CD14-positive monocyte (primary cell): ENCODE data around the gene SMIM33. TPM values are rescaled to one million over a fixed set of nuclear protein-coding genes. Genes with fewer than 3 reads are reported as not detected.

ENCODE experiments used
- DNase-seq, 3 donors: peaks; one replicate each; pipeline ENCODE4 v3.0.0-alpha.2; 2011 to 2022
- H2AFZ ChIP-seq: 2 replicates; pipeline ENCODE4 v1.6.0; 2012; ENCODE audit warnings: mild to moderate bottlenecking, low read depth, low read length, inconsistent platforms; ENCODE audit not compliant: insufficient read depth, poor library complexity, severe bottlenecking
- H3K27ac ChIP-seq, 2 donors: 1 replicate in 1 of 2; 2 replicates in 1 of 2; pipeline ENCODE4 v1.5.1; 2012 to 2013; ENCODE audit warnings: low read length in 2 of 2, control low read depth in 1 of 2, inconsistent platforms in 1 of 2, low read depth in 1 of 2, mild to moderate bottlenecking in 1 of 2
- H3K27me3 ChIP-seq, 2 donors: one replicate each; pipeline versions ENCODE4 v1.6.0 to v1.6.1; 2011 to 2013; ENCODE audit warnings: low read length in 2 of 2; ENCODE audit not compliant: control insufficient read depth in 2 of 2, insufficient read depth in 2 of 2
- H3K36me3 ChIP-seq, 2 donors: replicated peaks in 1 of 2; 1 replicate in 1 of 2; 2 replicates in 1 of 2; pipeline versions ENCODE4 v1.5.1 to v1.6.1; 2012 to 2013; ENCODE audit warnings: low read length in 2 of 2, control low read depth in 1 of 2, inconsistent platforms in 1 of 2, mild to moderate bottlenecking in 1 of 2; ENCODE audit not compliant: insufficient read depth in 2 of 2, control insufficient read depth in 1 of 2
- H3K4me1 ChIP-seq, 2 donors: 1 replicate in 1 of 2; 2 replicates in 1 of 2; pipeline versions ENCODE4 v1.5.1 to v1.6.1; 2012 to 2013; ENCODE audit warnings: low read length in 2 of 2, control low read depth in 1 of 2, inconsistent platforms in 1 of 2, mild to moderate bottlenecking in 1 of 2, moderate library complexity in 1 of 2; ENCODE audit not compliant: insufficient read depth in 2 of 2, control insufficient read depth in 1 of 2
- H3K4me2 ChIP-seq: replicated peaks from 2 replicates; pipeline ENCODE3; 2012; ENCODE audit warnings: low read length, moderate library complexity, mild to moderate bottlenecking; ENCODE audit not compliant: poor library complexity, severe bottlenecking; ENCODE audit errors: extremely low read depth
- H3K4me3 ChIP-seq, 3 experiments: fragments of 200-600 bp in 1 of 3; sonication (generic) in 1 of 3; replicated peaks in 1 of 3; 1 replicate in 2 of 3; 2 replicates in 1 of 3; pipeline ENCODE4 v1.5.1; 2011 to 2013; ENCODE audit warnings: low read length in 3 of 3, mild to moderate bottlenecking in 3 of 3, control low read depth in 2 of 3, low read depth in 2 of 3, inconsistent platforms in 1 of 3, moderate library complexity in 1 of 3
- H3K79me2 ChIP-seq: 2 replicates; pipeline ENCODE4 v1.6.0; 2012; ENCODE audit warnings: mild to moderate bottlenecking, control low read depth, inconsistent platforms, low read length, moderate library complexity; ENCODE audit not compliant: insufficient read depth
- H3K9ac ChIP-seq: 2 replicates; pipeline ENCODE4 v1.6.0; 2017; ENCODE audit warnings: low read length, mild to moderate bottlenecking; ENCODE audit not compliant: insufficient read depth, poor library complexity, severe bottlenecking
- H3K9me3 ChIP-seq, 2 donors: replicated peaks in 1 of 2; 1 replicate in 1 of 2; 2 replicates in 1 of 2; pipeline versions ENCODE4 v1.5.1 to v1.6.1; 2012 to 2013; ENCODE audit warnings: low read length in 2 of 2, control low read depth in 1 of 2; ENCODE audit not compliant: control insufficient read depth in 1 of 2, insufficient read depth in 1 of 2
- H4K20me1 ChIP-seq: 2 replicates; pipeline ENCODE4 v1.6.0; 2012; ENCODE audit warnings: mild to moderate bottlenecking, low read length, control low read depth, moderate library complexity; ENCODE audit not compliant: insufficient read depth
- H3K27ac Mint-ChIP-seq, 7 donors: one replicate each; pipeline ENCODE4 v1.8.0; 2020; ENCODE audit warnings: mild to moderate bottlenecking in 7 of 7, mixed read lengths in 7 of 7, moderate library complexity in 6 of 7, inconsistent platforms in 2 of 7
- H3K27me3 Mint-ChIP-seq, 3 donors: one replicate each; pipeline ENCODE4 v1.8.0; 2021 to 2022; ENCODE audit warnings: low read depth in 3 of 3, mild to moderate bottlenecking in 3 of 3, mixed read lengths in 3 of 3, moderate library complexity in 3 of 3, inconsistent platforms in 1 of 3
- H3K36me3 Mint-ChIP-seq, 2 donors: one replicate each; pipeline ENCODE4 v1.8.0; 2020; ENCODE audit warnings: mixed read lengths in 2 of 2, inconsistent platforms in 1 of 2, mild to moderate bottlenecking in 1 of 2
- H3K4me1 Mint-ChIP-seq: one replicate; pipeline ENCODE4 v1.8.0; 2020; ENCODE audit warnings: mild to moderate bottlenecking, mixed read lengths
- H3K4me3 Mint-ChIP-seq, 2 donors: one replicate each; pipeline ENCODE4 v1.8.0; 2020; ENCODE audit warnings: mild to moderate bottlenecking in 2 of 2, mixed read lengths in 2 of 2, moderate library complexity in 1 of 2
- H3K9me3 Mint-ChIP-seq, 7 donors: one replicate each; pipeline ENCODE4 v1.8.0; 2020 to 2022; ENCODE audit warnings: mixed read lengths in 7 of 7, mild to moderate bottlenecking in 6 of 7, moderate library complexity in 6 of 7, inconsistent platforms in 2 of 7
- WGBS: methylation state at CpG from one replicate; pipeline ENCODE4 v1.1.5; 2013; ENCODE audit warnings: missing lambda C conversion rate; ENCODE audit not compliant: insufficient coverage; 5-methylcytosine and 5-hydroxymethylcytosine counted together
- intact Hi-C, 2 donors: fragments of 100-400 bp; cut with micrococcal nuclease; formaldehyde crosslinking; loops; one replicate each; pipeline versions ENCODE4 v1.15.0 to v1.15.1; 2023
- polyA plus RNA-seq, 3 donors: library from polyadenylated mRNA; depleted of rRNA in 1 of 3; unstranded in 2 of 3; stranded (reverse) in 1 of 3; fragments of 300-500 nt in 2 of 3; fragments of >200 nt in 1 of 3; fragmentation: Illumina TruSeq in 2 of 3; gene quantifications; 1 replicate in 2 of 3; 2 replicates in 1 of 3; pipeline ENCODE4 v1.2.3, GENCODE V29; 2012 to 2021
- small RNA-seq: library from RNA; depleted of rRNA; stranded (forward); fragments of <200 nt; gene quantifications from one replicate; pipeline ENCODE3, GENCODE V24; 2012; ENCODE audit warnings: low read depth; ENCODE audit not compliant: insufficient read length
- TF ChIP-seq, protein P1 (sequence below): fragments of 200-600 bp; IDR thresholded peaks from one replicate; pipeline ENCODE4 v1.8.0; 2022; ENCODE audit warnings: antibody characterized with exemption, mild to moderate bottlenecking

Gene SMIM33
- polyA plus RNA-seq, 3 donors = not detected

GRCh38 chr5:139517683-139518564 is 47.1 kb downstream of the SMIM33 start:
- H3K4me3 Mint-ChIP-seq = peak overlapping the region; percentile 91 to 98
- peaks cover 28% of the 10 kb centered on the region for H3K4me1 Mint-ChIP-seq
- H2AFZ ChIP-seq = peak overlapping the region; percentile 100
- no peaks in the 10 kb centered on the region for H3K79me2 ChIP-seq
- TF ChIP-seq, protein P1, sequence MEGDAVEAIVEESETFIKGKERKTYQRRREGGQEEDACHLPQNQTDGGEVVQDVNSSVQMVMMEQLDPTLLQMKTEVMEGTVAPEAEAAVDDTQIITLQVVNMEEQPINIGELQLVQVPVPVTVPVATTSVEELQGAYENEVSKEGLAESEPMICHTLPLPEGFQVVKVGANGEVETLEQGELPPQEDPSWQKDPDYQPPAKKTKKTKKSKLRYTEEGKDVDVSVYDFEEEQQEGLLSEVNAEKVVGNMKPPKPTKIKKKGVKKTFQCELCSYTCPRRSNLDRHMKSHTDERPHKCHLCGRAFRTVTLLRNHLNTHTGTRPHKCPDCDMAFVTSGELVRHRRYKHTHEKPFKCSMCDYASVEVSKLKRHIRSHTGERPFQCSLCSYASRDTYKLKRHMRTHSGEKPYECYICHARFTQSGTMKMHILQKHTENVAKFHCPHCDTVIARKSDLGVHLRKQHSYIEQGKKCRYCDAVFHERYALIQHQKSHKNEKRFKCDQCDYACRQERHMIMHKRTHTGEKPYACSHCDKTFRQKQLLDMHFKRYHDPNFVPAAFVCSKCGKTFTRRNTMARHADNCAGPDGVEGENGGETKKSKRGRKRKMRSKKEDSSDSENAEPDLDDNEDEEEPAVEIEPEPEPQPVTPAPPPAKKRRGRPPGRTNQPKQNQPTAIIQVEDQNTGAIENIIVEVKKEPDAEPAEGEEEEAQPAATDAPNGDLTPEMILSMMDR = peak; percentile 98
- peaks cover 0 to 3% (median 0%) of the 10 kb centered on the region in 7 donors for H3K9me3 Mint-ChIP-seq
- H3K27me3 ChIP-seq = no peaks in the 10 kb centered on the region
- H3K4me3 ChIP-seq = peak overlapping the region; percentile 38 to 79 (median 72)
- H3K27me3 Mint-ChIP-seq = peaks cover 4 to 6% (median 6%) of the 10 kb centered on the region in 3 donors
- peak overlapping the region; percentile 92 for H3K4me2 ChIP-seq
- H3K36me3 Mint-ChIP-seq = peaks cover 0 to 2% of the 10 kb centered on the region in 2 donors
- 5% methylated on average over 55 of the region's 56 CpGs for WGBS
- peak; percentile 77 to 82 (median 81) for DNase-seq
- peaks cover 19% of the 10 kb centered on the region in 2 donors for H3K4me1 ChIP-seq
- H3K27ac Mint-ChIP-seq = peak overlapping the region; percentile 76 to 94 (median 89)
- H3K9me3 ChIP-seq = no peaks in the 10 kb centered on the region
- H4K20me1 ChIP-seq = no peaks in the 10 kb centered on the region
- intact Hi-C loops = no loop called here
- H3K36me3 ChIP-seq = no peaks in the 10 kb centered on the region
- H3K9ac ChIP-seq = peak overlapping the region; percentile 73
- peak overlapping the region; percentile 72 to 82 for H3K27ac ChIP-seq

Small RNA genes lying within 50 kb of the gene (small RNA-seq; reads per million reads assigned to genes)
- gene RNU5B-4P = not detected

Other genes with a start within 250 kb of the SMIM33 start
- gene MATR3, start 177.3 kb upstream of the SMIM33 start, polyA plus RNA-seq = 100 to 1,000 TPM in 2 of 3 donors, 10 to 100 TPM in 1; 61.8 to 174 (median 137) TPM
- gene PAIP2, start 129.2 kb upstream of the SMIM33 start, polyA plus RNA-seq = 100 to 1,000 TPM in 2 of 3 donors, 10 to 100 TPM in 1; 68.3 to 325 (median 313) TPM
- not detected for gene SLC23A1, start 87.7 kb upstream of the SMIM33 start, polyA plus RNA-seq
- under 1 TPM in 2 of 3 donors, not detected in 1; 0.30 to 0.52 TPM for gene MZB1, start 81.1 kb upstream of the SMIM33 start, polyA plus RNA-seq
- under 1 TPM in 2 of 3 donors, not detected in 1; 0.05 to 0.11 TPM for gene PROB1, start 75.9 kb upstream of the SMIM33 start, polyA plus RNA-seq
- gene SPATA24, start 66.9 kb upstream of the SMIM33 start, polyA plus RNA-seq = 1 to 10 TPM; 1.6 to 3.5 (median 3.2) TPM
- 1 to 10 TPM in 2 of 3 donors, under 1 TPM in 1; 0.87 to 2.6 (median 2.2) TPM for gene DNAJC18, start 31.5 kb upstream of the SMIM33 start, polyA plus RNA-seq
- gene ECSCR, start 8.3 kb upstream of the SMIM33 start, polyA plus RNA-seq = not detected
- gene STING1, start 11.8 kb downstream of the SMIM33 start, polyA plus RNA-seq = 100 to 1,000 TPM in 2 of 3 donors, 10 to 100 TPM in 1; 83.7 to 225 (median 115) TPM
- gene UBE2D2, start 90.3 kb downstream of the SMIM33 start, polyA plus RNA-seq = 100 to 1,000 TPM in 2 of 3 donors, 10 to 100 TPM in 1; 41.2 to 167 (median 133) TPM
- gene CXXC5, start 177.3 kb downstream of the SMIM33 start, polyA plus RNA-seq = 10 to 100 TPM; 22.4 to 37.2 (median 33.7) TPM